ENCODE measurements around the gene KLRK1.

DNA sequence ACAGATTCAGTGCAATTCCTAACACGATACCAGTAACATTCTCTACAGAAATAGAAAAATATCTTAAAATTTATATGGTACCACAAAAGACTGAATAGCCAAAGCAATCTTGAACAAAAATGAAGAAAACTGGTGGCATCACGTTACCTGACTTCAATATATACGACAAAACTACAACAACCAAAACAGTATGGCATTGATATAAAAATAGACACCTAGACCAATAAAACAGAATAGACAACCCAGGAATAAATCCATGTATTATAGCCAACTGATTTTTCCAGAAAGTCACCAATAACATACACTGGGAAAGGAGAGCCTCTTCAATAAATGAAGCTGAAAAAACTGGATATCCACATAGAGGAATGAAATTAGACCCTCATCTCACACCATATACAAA lies 5.7 kb downstream of the KLRK1 start:
- TF ChIP-seq EZH2 (IDR thresholded peaks at IDR 0.05; ENCODE audit: low read length, unreplicated experiment): no peak
- TF ChIP-seq EZH2phosphoT487 (IDR thresholded peaks at IDR 0.05; ENCODE audit: borderline replicate concordance, low read length): no peak
- no peak for TF ChIP-seq CTCF (conservative IDR thresholded peaks at IDR 0.05; ENCODE audit: low read depth, low read length)

Measured in PC-3 (cell line).